HG03439 (cell line): ENCODE data around the gene ERP44.
"Not testable (repeated sequence)": the region's sequence is repeated elsewhere in the genome, so short reads cannot be mapped to it uniquely, and the experiment has no call there.

ENCODE experiments used
- ATAC-seq: cut with Tn5 transposase; IDR thresholded peaks from one replicate; pipeline ENCODE4 v1.9.1; 2021; ENCODE audit warnings: mild to moderate bottlenecking, moderate library complexity; ENCODE audit not compliant: unreplicated experiment

The ERP44 gene

DNA sequence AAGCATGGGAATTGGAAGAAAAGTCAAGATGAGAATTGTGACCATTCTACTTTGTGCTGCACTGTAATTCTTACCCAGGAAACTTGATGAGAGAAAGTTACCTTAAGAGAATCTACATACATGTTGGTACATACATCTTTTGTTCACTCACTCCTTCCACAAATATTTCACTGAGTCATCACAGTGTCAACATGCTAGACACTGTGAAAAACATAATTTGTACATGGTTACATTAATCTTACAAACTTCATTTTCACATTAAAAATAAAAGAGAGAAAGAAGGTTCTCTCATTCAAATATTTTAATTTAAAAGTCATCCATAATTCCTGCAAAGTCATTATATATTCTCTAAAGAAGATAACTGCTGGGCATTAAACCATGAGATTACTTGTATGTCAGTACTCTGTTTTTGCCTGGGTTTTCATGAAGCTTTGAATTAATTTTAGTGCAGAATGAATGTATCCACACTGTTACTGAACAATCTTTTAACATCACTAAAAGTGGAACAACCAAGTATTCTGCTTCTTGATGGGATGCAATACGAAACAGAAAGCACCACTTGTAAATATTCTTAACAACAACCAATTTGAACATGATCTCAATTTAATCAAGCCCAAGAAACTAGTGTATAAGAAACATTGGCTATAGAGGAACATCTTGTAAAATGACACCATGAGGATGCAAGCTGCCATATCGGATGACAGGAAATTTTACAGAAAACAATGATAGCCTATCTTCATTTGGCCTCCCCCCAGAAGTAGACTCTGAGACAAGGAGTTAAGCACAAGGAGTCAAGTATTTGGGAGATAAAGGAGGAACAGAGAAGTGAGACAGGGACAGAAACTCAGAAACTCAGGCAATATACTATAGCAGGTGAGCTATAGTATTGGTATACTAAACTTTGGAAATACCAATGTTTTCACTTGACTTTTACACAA is 28.4 kb downstream of the ERP44 start:
- ATAC-seq, result no peak

DNA sequence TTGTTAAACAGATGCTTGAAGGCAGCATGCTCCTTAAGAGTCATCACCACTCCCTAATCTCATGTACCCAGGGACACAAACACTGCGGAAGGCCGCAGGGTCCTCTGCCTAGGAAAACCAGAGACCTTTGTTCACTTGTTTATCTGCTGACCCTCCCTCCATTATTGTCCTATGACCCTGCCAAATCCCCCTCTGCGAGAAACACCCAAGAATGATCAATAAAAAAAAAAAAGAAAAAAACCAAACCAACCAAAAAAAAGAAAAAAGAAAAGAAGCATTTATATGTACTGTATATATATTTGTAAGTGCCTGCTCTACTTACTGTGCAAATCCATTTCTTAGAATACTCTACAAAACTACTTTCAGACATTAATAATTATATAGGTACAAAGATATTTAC is 29.7 kb downstream of the ERP44 start:
- not testable (repeated sequence) for ATAC-seq

GRCh38 chr9:100067990-100068389 is 30.8 kb downstream of the ERP44 start:
- not testable (repeated sequence) for ATAC-seq

GRCh38 chr9:100066539-100066938 is 32.3 kb downstream of the ERP44 start:
- ATAC-seq, result no peak

DNA sequence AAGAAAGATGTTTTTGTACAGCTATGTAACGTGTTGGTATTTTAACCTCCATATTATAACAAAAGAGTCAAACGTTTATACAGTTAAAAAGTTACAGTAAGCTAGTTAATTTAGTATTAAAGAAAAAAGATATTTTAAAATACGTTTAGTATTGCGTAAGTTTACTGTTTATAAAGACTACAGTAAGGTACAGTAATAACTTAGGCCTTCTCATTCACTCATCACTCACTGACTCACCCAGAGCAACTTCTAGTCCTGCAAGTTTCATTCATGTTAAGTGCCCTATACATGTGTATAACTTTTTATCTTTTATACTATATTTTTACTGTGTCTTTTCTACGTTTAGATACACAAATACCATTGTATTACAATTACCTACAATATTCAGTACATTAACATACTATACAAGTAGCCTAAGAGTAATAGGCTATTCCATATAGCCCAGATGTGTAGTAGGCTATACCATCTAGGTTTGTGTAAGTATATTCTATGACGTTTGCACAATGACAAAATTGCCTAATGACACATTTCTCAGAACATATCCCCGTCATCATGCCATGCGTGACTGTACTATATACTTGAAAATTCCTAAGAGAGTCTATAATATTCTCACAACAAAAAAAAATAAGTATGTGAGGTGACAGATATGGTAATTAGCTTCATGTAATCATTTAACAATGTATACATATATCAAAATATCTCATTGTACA is 33.8 kb downstream of the ERP44 start:
- no peak for ATAC-seq

GRCh38 chr9:100063185-100063584 is 35.6 kb downstream of the ERP44 start:
- no peak for ATAC-seq

DNA sequence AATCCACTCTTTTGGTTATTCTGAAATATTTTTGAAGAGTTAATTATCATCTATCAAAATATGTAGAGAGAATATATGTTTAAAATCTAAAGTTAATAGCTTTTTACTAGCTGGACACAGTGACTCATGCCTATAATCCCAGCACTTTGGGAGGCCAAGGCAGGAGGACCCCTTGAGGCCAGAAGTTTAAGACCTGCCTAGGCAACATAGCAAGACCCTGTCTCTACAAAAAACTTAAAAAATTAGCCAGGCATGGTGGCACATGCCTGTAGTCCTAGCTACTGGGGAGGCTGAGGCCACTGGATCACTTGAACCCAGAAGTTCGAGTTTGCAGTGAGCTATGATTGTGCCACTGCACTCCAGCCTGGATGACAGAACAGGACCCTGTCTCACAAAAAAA is 36.1 kb downstream of the ERP44 start:
- not testable (repeated sequence) for ATAC-seq

DNA sequence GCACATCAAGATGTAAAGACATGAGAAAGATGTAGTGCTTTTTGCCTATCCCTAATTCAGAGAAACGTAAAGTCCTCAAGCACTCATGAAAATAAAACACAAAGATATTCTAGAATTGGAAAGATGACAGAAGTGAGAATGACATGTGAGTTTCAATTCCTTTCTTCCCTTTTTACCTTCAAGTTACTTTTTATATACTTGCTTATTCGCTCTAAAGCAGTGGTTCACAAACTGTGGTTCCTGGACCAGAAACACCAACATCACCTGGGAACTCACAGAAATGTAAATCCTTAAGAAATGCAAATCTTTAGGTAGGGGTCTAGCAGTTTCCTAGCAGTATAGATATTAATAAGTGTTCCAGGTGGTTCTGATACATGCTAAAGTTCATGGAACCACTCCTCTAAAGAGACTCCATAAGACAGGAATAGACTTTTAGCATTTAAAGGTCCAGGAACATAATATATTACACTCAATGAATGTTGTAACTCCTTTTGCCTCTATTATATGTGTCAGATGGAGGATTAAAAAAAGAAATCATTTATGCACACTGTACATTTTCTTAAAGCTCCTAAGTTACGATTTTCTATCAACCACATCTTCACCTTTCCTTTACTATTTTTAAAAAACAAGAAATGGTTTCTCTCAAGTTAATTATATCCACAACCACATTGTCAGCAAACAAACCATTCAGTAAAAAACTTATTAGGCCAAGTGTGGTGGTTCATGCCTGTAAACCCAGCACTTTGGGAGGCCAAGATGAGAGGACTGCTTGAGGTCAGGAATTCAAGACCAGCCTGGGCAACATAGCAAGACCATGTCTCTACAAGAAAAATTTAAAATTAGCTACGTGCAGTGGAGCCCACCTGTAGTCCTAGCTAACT is 39.9 kb downstream of the ERP44 start:
- peak; percentile 79 for ATAC-seq

GRCh38 chr9:100057624-100058023 is 41.2 kb downstream of the ERP44 start:
- no peak for ATAC-seq

DNA sequence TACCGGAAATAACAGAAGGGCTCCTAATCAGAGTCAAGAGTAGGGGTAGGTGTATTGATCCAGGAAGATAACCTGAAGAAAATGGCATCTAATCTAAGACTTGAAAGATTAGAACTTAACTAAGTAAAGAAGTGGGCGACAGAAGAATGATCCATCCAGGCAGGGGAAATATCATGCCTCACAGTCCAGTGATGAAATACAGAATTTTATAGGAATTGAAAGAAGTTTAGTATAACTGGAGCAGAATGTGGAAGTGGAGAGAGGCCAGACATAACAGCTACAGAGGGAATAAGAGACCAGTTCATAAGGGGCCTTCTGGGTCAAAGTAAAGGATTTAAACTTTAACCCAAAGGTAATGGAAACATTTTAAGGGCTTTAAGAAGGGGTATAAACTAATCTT is 42.2 kb downstream of the ERP44 start:
- no peak for ATAC-seq

- ATAC-seq, result no peak
Measured at GRCh38 chr9:100052375-100052774, 46.4 kb downstream of the ERP44 start.

DNA sequence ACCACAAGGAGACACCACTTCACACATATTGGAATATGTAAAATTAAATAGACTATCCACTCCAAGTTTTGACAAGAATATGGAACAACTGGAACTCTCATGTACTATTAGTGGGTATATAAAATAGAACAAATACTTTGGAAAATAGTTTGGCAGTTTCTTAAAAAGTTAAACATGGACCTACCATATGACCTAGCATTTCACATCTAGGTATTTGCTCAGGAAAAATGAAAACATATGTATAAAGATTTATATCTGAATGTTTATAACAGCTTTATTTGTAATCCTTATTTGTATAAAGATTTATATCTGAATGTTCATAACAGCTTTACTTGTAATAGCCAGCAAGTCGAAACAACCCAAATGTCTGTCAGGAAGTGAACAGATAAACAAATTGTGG is 49.2 kb downstream of the ERP44 start:
- ATAC-seq, result no peak

DNA sequence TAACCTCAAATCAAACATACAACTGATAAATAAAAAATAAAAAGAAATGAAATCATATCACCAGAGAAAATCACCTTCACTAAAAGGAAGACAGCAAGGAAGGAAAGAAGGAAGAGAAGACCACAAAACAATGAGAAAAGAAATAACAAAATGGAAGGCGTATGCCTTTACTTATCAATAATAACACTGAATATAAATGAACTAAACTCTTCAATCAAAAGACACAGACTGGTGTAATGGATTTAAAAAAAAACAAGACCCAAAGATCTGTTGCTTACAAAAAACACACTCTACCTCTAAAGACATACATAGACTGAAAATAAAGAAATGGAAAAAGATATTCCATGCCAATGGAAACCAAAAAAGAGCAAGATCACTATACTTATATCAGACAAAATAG is 60.3 kb downstream of the ERP44 start:
- ATAC-seq, result no peak

DNA sequence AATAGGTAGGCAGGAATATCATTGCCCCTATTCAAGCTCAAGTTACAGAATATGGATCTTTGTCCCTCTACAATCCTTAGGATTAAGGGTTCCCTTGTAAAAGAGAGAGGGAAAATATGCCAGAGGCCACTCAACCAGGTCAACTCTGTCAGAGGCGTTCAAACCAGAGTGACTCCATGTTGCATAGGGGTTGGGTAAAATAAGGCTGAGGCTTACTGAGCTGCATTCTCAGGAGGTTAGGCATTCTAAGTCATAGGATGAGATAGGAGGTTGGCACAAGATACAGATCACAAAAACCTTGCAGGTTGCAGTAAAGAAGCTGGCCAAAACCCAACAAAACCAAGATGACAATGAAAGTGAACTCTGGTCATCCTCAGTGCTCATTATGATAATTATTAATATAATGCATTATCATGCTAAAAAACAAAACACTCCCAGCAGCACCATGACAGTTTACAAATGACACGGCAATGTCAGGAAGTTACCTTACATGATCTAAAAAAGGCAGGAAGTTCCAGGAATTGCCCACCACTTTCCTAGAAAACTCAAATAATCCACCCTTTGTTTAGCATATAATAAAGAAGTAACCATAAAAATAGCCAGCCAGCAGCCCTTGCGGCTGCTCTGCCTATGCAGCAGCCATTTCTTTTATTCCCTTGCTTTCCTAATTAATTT is 64.8 kb downstream of the ERP44 start:
- no peak for ATAC-seq

DNA sequence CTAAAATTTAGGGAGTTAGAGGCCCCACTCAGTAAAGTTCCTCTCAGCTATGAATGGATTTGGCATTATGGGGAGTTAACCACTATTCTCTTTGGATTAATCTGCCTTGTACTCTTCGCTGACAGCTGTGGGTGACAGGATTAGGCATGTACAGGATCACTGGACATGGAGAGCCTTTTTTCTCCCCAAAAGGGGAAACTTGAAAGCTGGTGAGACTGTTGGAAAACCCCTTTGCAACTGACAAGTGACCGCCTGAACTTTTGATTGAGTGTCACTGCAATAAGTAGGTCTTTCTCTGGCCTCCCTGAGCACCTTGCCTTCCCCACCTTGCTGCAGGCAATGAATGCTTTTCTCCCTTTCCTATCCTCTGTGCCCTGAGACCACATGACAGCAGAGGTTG is 68.3 kb downstream of the ERP44 start:
- no peak for ATAC-seq

DNA sequence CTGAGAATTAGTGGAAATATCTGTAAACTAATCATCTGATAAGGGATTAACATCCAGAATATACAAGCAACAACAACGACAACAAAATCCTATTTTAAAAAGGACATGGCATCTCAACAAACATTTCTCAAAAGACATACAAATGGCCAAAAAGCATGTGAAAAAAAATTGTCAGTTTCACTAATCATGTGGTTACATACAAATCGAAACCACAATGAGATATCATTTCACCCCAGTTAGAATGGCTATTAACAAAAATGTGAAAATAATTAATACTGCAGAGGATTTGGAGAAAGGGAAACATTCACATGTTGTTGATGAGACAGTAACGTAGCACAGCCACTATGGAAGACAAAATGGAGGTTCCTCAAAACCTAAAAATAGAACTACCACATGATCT is 69.5 kb downstream of the ERP44 start:
- no peak for ATAC-seq

- peak; percentile 81 for ATAC-seq
Measured at GRCh38 chr9:100028201-100028784, 70.5 kb downstream of the ERP44 start.

DNA sequence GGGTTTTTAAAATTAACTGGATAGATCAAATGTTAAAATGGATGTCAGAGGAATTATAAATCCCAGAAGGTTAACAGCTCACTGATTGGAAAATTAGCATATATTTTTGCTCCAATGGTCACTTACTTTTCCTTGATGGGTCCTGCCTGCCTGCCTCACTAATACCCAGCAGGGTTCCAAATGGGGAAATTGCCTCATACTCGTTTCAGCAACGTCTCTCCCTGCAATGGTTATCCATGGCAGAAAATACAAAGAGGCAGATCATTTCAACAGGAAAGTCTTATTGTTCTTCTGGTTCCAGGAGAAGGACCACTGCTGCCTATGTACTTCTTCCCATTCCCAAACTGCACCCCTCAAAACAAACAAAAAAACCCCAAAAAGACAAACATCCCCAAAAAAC is 71.3 kb downstream of the ERP44 start:
- no peak for ATAC-seq

DNA sequence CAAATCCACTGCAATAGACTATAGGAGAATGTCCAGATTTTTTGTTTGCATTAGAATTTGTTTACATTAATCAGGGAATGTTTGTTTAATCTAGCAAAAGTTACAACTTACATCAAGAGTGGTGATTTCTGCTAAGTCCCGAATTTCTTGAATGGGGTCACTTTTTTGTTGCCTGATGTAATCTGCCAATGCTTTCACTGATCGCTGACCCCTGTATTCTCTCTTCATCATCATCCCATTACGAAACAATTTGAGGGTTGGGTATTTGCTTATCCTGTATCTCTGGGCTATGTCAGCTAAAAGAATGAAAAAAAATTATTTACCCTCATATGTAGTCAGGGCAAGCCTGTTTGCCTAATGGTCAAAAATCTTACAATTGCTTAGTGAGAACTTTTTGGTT is 76.9 kb downstream of the ERP44 start:
- ATAC-seq, result no peak

DNA sequence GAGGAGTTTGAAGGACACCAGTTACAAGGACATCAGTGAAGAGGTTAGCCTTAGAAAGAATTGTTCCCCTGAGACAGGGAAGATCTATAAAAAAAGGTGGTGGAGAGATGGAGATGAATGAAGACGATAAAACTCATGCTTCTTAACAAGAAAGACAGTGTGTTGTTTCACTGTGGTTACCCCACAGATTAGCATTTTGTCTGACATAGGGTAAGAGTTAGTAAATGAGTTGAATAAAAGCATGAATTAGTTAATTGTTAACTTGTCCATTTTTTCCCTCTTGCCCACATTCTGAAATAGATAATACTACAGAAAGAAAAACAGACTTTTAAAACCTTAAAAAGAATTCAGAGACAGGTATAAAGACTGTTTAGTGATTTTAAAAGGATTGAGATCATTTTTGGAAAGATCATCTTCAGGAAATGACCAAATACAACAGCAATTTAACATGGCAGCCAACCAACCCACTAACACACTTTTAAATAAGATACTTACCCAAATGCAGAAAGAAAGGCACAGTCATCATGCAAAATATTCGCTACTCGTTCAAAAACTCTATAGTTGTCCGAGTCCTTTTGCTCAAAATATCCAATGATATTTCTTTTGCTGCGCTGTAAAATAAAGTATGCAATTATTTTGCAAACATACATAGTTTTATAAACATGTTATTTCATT is 78.5 kb downstream of the ERP44 start:
- no peak for ATAC-seq
